Hepatocyte (in vitro differentiated cells): ENCODE measurements around the gene CBL. TPM values are rescaled to one million over a fixed set of nuclear protein-coding genes. Genes with fewer than 3 reads are reported as not detected.

ENCODE experiments used
- DNase-seq: peaks from one replicate; pipeline ENCODE4 v3.0.0-alpha.2; 2016; ENCODE audit warnings: low spot score
- H2AFZ ChIP-seq: fragments of 200-600 bp; sonication (generic); 2 replicates; pipeline ENCODE4 v1.6.0; 2016; ENCODE audit warnings: antibody characterized with exemption, mild to moderate bottlenecking
- H3K27ac ChIP-seq: fragments of 200-600 bp; sonication (generic); 2 replicates; pipeline ENCODE4 v1.5.1; 2016; ENCODE audit warnings: mild to moderate bottlenecking
- H3K27me3 ChIP-seq: fragments of 200-600 bp; sonication (generic); 2 replicates; pipeline ENCODE4 v1.6.1; 2016
- H3K36me3 ChIP-seq: fragments of 200-600 bp; sonication (generic); replicated peaks from 2 replicates; pipeline ENCODE4 v1.5.1; 2016; ENCODE audit warnings: low read depth; ENCODE audit not compliant: insufficient read depth
- H3K4me1 ChIP-seq: fragments of 200-600 bp; sonication (generic); 2 replicates; pipeline ENCODE4 v1.5.1; 2016; ENCODE audit warnings: mild to moderate bottlenecking, moderate library complexity; ENCODE audit not compliant: insufficient read depth
- H3K4me2 ChIP-seq: fragments of 200-600 bp; sonication (generic); 2 replicates; pipeline ENCODE4 v1.6.0; 2016
- H3K4me3 ChIP-seq: fragments of 200-600 bp; sonication (generic); 2 replicates; pipeline ENCODE4 v1.5.1; 2016; ENCODE audit warnings: mild to moderate bottlenecking
- H3K79me2 ChIP-seq: fragments of 200-600 bp; sonication (generic); 2 replicates; pipeline ENCODE4 v1.6.0; 2017; ENCODE audit warnings: mild to moderate bottlenecking
- H3K9me2 ChIP-seq: fragments of 200-600 bp; sonication (generic); replicated peaks from 2 replicates; pipeline ENCODE4 v1.6.0; 2017; ENCODE audit warnings: mild to moderate bottlenecking; ENCODE audit not compliant: insufficient read depth
- H3K9me3 ChIP-seq: fragments of 200-600 bp; sonication (generic); 2 replicates; pipeline ENCODE4 v1.5.1; 2016; ENCODE audit warnings: low read depth, mild to moderate bottlenecking
- H4K20me1 ChIP-seq: fragments of 200-600 bp; sonication (generic); 2 replicates; pipeline ENCODE4 v1.6.0; 2016; ENCODE audit warnings: mild to moderate bottlenecking; ENCODE audit not compliant: insufficient read depth, poor library complexity, severe bottlenecking
- EZH2 ChIP-seq: fragments of 200-600 bp; sonication (generic); IDR thresholded peaks from 2 replicates; pipeline ENCODE4 v1.6.1; 2016; ENCODE audit warnings: antibody characterized with exemption, mild to moderate bottlenecking, borderline replicate concordance
- EZH2phosphoT487 ChIP-seq: fragments of 200-600 bp; sonication (generic); IDR thresholded peaks from one replicate; pipeline ENCODE4 v1.6.1; 2018; ENCODE audit warnings: antibody characterized with exemption, mild to moderate bottlenecking, low read depth, moderate library complexity; ENCODE audit not compliant: unreplicated experiment, severe bottlenecking
- WGBS: methylation state at CpG from one replicate; pipeline ENCODE4 v1.1.6; 2016; ENCODE audit warnings: low lambda C conversion rate; ENCODE audit errors: missing lambda C conversion rate; 5-methylcytosine and 5-hydroxymethylcytosine counted together
- polyA plus RNA-seq: library from polyadenylated mRNA; unstranded; fragments of >200 nt; fragmentation: Nextera tagmentation; extraction: Ambion mirVana; gene quantifications from 2 replicates; pipeline ENCODE4 v1.2.1, GENCODE V29; 2016
- total RNA-seq: library from RNA; depleted of rRNA; stranded (reverse); fragments of >200 nt; gene quantifications from 2 replicates; pipeline ENCODE4 v1.2.3, GENCODE V29; 2014
- TF ChIP-seq, protein P1 (sequence below): fragments of 200-600 bp; sonication (generic); IDR thresholded peaks from 2 replicates; pipeline ENCODE4 v1.5.1; 2016; ENCODE audit warnings: antibody characterized with exemption, mild to moderate bottlenecking; ENCODE audit not compliant: poor library complexity

Gene CBL
- total and polyA plus RNA-seq, 2 experiments from 2014 or later, result 6.6 to 15.6 TPM

DNA sequence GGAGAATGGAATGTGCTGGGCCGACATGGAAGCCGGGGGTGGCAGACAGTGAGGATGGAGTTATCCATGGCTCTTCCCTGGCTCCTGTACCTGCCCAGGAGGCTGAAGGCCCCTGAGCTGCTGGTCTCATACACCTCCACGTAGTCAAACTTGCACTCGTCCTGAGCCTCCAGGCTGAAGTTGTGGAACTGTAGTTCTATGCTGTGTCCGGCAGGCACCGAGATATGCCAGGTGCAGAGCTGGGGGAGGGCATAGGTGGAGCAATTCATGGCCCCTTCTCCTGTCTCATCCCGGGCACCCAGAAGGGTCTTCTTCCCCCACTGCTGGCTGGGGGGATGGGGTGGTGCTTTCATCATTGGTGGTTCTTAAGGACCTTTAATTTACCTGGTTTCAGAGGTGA is 137.6 kb downstream of the CBL start:
- Histone ChIP-seq H3K27me3 (peaks cover 29% of the 10 kb centered on the region), H2AFZ (no peak overlapping the region), H3K4me1 (peaks cover 13% of the 10 kb centered on the region), H3K79me2 (no peaks in the 10 kb centered on the region), H3K4me3 (no peak overlapping the region), H3K9me2 (no peaks in the 10 kb centered on the region), H3K4me2 (no peak overlapping the region), H3K27ac (no peak overlapping the region), H3K9me3 (no peaks in the 10 kb centered on the region), H4K20me1 (no peaks in the 10 kb centered on the region), H3K36me3 (no peaks in the 10 kb centered on the region)
- 89% methylated on average over 7 of the region's 7 CpGs for WGBS
- no peak for TF ChIP-seq EZH2
- TF ChIP-seq EZH2phosphoT487, result no peak
- TF ChIP-seq, protein P1, sequence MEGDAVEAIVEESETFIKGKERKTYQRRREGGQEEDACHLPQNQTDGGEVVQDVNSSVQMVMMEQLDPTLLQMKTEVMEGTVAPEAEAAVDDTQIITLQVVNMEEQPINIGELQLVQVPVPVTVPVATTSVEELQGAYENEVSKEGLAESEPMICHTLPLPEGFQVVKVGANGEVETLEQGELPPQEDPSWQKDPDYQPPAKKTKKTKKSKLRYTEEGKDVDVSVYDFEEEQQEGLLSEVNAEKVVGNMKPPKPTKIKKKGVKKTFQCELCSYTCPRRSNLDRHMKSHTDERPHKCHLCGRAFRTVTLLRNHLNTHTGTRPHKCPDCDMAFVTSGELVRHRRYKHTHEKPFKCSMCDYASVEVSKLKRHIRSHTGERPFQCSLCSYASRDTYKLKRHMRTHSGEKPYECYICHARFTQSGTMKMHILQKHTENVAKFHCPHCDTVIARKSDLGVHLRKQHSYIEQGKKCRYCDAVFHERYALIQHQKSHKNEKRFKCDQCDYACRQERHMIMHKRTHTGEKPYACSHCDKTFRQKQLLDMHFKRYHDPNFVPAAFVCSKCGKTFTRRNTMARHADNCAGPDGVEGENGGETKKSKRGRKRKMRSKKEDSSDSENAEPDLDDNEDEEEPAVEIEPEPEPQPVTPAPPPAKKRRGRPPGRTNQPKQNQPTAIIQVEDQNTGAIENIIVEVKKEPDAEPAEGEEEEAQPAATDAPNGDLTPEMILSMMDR, result no peak
- no peak for DNase-seq

DNA sequence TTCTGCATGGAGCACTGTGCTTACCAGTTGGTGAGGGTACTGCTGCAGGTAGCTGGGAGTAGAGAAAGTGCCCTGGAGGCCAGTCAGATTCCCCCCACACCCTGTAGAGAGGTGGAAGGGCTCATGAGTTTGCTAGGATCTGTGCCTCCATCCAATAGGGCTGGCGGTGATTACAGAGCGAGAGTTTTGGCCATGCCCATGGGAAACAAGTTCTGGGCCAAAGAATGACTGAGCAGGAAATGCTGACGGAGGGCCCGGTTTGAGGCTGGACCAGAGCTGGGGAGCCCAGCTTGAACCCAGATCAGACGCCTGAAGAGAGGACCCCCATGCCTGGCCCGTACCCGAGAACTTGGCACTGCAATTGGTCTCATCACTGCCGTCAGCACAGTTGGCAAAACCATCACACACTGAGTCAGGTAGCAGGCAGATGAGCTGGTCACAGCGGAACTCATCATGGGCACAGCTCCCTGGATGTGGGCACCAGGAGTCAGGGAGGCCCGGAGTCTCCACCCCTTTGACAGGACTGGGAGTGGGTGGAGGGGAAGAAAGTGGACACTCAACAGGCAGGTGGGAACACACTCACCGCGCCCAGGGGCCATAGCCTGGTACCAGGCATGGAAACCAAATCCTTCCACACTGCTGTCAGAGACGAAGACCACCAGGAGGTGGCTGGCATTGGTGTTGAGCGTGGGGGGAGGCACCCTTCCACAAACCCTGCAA is 138.3 kb downstream of the CBL start:
- 93% methylated on average over 14 of the region's 14 CpGs for WGBS
- Histone ChIP-seq H3K4me2 (no peak overlapping the region), H3K4me1 (peaks cover 11% of the 10 kb centered on the region), H2AFZ (no peak overlapping the region), H3K9me2 (no peaks in the 10 kb centered on the region), H3K27me3 (peaks cover 24% of the 10 kb centered on the region), H3K79me2 (no peaks in the 10 kb centered on the region), H3K4me3 (no peak overlapping the region), H3K36me3 (no peaks in the 10 kb centered on the region), H4K20me1 (no peaks in the 10 kb centered on the region), H3K9me3 (no peaks in the 10 kb centered on the region), H3K27ac (no peak overlapping the region)
- TF ChIP-seq EZH2 (no peak), EZH2phosphoT487 (no peak)
- TF ChIP-seq, protein P1, result no peak
- DNase-seq, result no peak

DNA sequence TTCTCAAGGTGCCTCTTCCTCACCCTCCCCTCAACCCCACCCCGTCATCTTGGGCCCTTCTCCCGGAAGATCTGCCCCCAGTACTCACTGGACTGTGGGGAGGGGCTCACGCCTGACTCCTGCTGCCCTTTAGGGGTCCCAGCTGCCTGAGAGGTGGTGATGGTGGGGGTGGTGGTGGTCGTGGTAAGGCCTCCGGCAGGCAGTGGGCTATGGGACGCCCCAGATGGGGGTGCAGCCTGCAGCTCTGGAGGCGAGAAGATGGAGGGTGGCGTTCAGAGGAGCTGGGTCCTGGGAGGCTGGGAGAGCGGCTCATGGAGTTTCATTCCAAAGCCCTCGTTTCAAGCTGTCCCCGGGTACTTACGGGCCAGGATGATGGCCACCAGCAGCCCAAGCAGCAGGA is 139.5 kb downstream of the CBL start:
- no peak overlapping the region for H3K27ac ChIP-seq
- no peak overlapping the region for H3K4me3 ChIP-seq
- peaks cover 21% of the 10 kb centered on the region for H3K27me3 ChIP-seq
- no peaks in the 10 kb centered on the region for H3K36me3 ChIP-seq
- 82% methylated on average over 12 of the region's 12 CpGs for WGBS
- H3K79me2 ChIP-seq, result no peaks in the 10 kb centered on the region
- TF ChIP-seq, protein P1, result no peak
- TF ChIP-seq EZH2, result no peak
- no peak for TF ChIP-seq EZH2phosphoT487
- H3K4me1 ChIP-seq, result no peaks in the 10 kb centered on the region
- no peaks in the 10 kb centered on the region for H3K9me3 ChIP-seq
- DNase-seq, result no peak
- no peak overlapping the region for H2AFZ ChIP-seq
- H4K20me1 ChIP-seq, result no peaks in the 10 kb centered on the region
- H3K9me2 ChIP-seq, result no peaks in the 10 kb centered on the region
- no peak overlapping the region for H3K4me2 ChIP-seq
